ENCODE measurements around the gene GAK. TPM values are rescaled to one million over a fixed set of nuclear protein-coding genes. Genes with fewer than 3 reads are reported as not detected.

The GAK gene
- total and polyA plus RNA-seq, 7 donors, result 40.8 to 494 (median 124) TPM

DNA sequence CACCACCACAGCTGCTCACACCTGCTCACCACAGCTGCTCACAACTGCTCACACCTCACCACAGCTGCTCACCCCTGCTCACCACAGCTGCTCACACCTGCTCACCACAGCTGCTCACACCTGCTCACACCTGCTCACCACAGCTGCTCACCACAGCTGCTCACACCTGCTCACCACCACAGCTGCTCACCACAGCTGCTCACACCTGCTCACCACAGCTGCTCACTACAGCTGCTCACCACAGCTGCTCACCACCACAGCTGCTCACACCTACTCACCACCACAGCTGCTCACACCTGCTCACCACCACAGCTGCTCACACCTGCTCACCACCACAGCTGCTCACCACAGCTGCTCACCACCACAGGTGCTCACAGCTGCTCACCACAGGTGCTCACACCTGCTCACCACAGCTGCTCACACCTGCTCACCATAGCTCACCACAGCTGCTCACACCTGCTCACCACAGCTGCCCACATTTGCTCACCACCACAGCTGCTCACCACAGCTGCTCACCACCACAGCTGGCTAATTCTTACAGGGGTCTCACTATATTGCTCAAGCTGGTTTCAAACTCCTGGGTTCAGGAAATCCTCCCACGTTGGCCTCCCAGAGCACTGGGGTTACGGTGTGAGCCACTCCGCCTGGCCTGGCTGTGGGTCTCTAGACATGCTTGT is 75.8 kb downstream of the GAK start:
- 94% methylated on average over 3 of the region's 3 CpGs for WGBS, 2 donors
- TF ChIP-seq EP300 (IDR thresholded peaks at IDR 0.05) (no peak), POLR2AphosphoS5 (IDR thresholded peaks at IDR 0.05) (no peak), POLR2A (IDR thresholded peaks at IDR 0.05) (no peak), CTCF (IDR thresholded peaks at IDR 0.05) (no peak)
- Histone ChIP-seq H3K9me3 (no peaks in the 10 kb centered on the region), H3K36me3 (peaks cover 0 to 76% (median 27%) of the 10 kb centered on the region in 4 donors), H3K27me3 (no peaks in the 10 kb centered on the region), H3K27ac (no peak overlapping the region), H3K4me3 (no peak overlapping the region), H3K4me1 (no peaks in the 10 kb centered on the region)
- intact Hi-C loops (cut with DNase I), result no loop called here
- DNase-seq, result no peak

DNA sequence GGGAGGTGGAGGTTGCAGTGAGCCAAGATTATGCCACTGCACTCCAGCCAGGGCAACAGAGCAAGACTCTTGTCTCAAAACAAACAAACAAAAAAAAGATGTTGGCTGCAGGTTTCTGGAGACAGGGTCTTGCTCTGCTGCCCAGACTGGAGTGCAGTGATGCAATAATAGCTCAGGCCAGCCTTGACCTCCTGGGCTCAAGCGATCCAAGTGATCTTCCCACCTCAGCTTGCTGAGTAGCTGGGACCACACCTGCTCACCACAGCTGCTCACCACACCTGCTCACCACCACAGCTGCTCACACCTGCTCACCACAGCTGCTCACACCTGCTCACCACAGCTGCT is 76.3 kb downstream of the GAK start:
- Histone ChIP-seq H3K9me3 (no peaks in the 10 kb centered on the region), H3K4me1 (no peaks in the 10 kb centered on the region), H3K4me3 (no peak overlapping the region), H3K36me3 (peaks cover 0 to 76% (median 27%) of the 10 kb centered on the region in 4 donors), H3K27me3 (no peaks in the 10 kb centered on the region), H3K27ac (no peak overlapping the region)
- intact Hi-C loops (cut with DNase I), result no loop called here
- TF ChIP-seq EP300 (IDR thresholded peaks at IDR 0.05) (no peak), CTCF (IDR thresholded peaks at IDR 0.05) (no peak), POLR2AphosphoS5 (IDR thresholded peaks at IDR 0.05) (no peak), POLR2A (IDR thresholded peaks at IDR 0.05) (no peak)
- no peak for DNase-seq
- 0 to 43% methylated on average over 1 of the region's 1 CpG for WGBS, 2 donors

DNA sequence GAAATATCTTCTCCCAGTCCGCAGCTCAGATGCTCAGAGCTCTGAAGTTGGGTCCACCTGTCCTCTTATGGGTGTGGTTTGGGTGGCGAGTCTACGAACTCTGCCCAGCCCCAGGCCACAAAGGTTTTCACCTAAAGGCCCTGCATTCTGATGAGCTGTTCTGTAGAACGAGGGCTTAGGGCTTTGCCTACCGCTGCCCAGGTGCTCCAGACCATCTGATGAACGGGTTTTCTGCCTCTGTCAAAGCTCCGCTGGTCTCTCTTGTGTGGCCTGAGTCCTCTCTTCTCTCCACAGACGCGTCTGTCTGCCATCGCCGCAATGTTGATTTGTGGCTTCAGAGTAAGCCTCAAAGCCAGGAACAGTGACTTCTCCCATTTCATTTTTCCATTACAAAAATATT is 77.8 kb downstream of the GAK start:
- no peak for TF ChIP-seq CTCF (IDR thresholded peaks at IDR 0.05)
- no peak for TF ChIP-seq POLR2AphosphoS5 (IDR thresholded peaks at IDR 0.05)
- TF ChIP-seq POLR2A (IDR thresholded peaks at IDR 0.05), result no peak
- TF ChIP-seq EP300 (IDR thresholded peaks at IDR 0.05), result no peak
- no peaks in the 10 kb centered on the region for H3K27me3 ChIP-seq
- WGBS, 2 donors, result 88 to 92% methylated on average over 11 of the region's 11 CpGs
- DNase-seq, result no peak
- H3K27ac ChIP-seq, result no peak overlapping the region
- no peaks in the 10 kb centered on the region for H3K9me3 ChIP-seq
- peaks cover 0 to 76% (median 35%) of the 10 kb centered on the region in 4 donors for H3K36me3 ChIP-seq
- no peak overlapping the region for H3K4me3 ChIP-seq
- intact Hi-C loops (cut with DNase I), result no loop called here
- H3K4me1 ChIP-seq, result no peaks in the 10 kb centered on the region

DNA sequence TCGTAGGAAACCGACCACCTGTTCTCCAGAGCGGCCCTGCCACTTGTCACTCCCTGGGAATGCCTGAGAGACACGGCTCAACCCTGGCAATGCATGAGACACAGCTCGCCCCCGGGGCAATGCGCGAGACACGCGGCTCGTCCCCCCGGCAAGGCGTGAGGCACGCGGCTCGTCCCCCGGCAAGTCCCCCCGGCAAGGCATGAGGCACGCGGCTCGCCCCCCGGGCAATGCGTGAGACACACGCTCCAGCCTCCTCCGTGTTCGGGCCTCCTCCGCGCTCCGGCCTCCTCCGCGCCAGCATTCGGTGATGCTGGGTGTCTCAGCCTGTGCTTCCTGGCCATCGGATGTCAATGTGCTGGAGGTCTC is 78.7 kb downstream of the GAK start:
- TF ChIP-seq POLR2A (IDR thresholded peaks at IDR 0.05) (no peak), EP300 (IDR thresholded peaks at IDR 0.05) (no peak), POLR2AphosphoS5 (IDR thresholded peaks at IDR 0.05) (no peak)
- no peak overlapping the region for H3K4me3 ChIP-seq
- 94 to 95% methylated on average over 33 of the region's 33 CpGs for WGBS, 2 donors
- DNase-seq, result no peak
- no peaks in the 10 kb centered on the region for H3K27me3 ChIP-seq
- H3K9me3 ChIP-seq, result no peaks in the 10 kb centered on the region
- no peaks in the 10 kb centered on the region for H3K4me1 ChIP-seq
- intact Hi-C loops (cut with DNase I), result no loop called here
- H3K36me3 ChIP-seq, result peaks cover 0 to 73% (median 32%) of the 10 kb centered on the region in 4 donors
- no peak overlapping the region for H3K27ac ChIP-seq

DNA sequence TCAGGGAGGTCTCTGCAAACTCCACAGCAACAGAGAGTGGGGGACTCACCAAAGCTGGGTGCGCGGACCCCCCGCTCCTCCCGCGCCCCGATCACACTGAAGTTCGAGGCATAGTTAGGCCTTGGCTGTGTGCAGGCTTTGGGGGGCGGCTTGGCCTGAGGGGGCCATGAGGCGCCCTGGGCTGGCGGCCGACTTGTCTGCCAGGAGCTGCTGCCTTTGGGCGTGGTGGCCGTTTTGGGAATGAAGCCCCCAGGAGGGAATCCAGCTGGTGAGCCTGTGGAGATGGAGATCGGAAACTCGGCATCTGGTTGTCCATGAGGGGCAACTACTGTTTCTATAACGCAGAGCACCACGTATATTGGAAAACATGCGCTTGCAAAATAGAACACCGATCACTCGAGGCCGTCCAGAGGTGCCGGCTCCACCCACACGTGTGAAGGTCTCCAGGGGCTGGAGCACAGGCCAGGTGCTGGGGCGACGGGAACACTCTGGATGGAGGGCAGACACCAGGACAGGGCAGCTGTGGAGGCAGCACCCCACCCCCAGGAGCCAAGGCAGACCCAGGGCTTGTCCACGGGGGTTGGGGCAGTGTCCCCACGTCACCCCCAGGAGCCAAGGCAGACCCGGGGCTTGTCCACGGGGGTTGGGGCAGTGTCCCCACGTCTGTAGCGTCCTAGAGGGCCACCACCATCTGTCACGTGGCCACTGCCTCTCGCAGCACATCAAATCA is 80.2 kb downstream of the GAK start:
- H3K27me3 ChIP-seq, result no peaks in the 10 kb centered on the region
- 95 to 97% methylated on average over 33 of the region's 33 CpGs for WGBS, 2 donors
- H3K9me3 ChIP-seq, result no peaks in the 10 kb centered on the region
- TF ChIP-seq EP300 (IDR thresholded peaks at IDR 0.05) (no peak), POLR2A (IDR thresholded peaks at IDR 0.05) (no peak), CTCF (IDR thresholded peaks at IDR 0.05) (no peak), POLR2AphosphoS5 (IDR thresholded peaks at IDR 0.05) (no peak)
- intact Hi-C loops (cut with DNase I), result no loop called here
- H3K27ac ChIP-seq, result no peak overlapping the region
- no peak overlapping the region for H3K4me3 ChIP-seq
- no peaks in the 10 kb centered on the region for H3K4me1 ChIP-seq
- DNase-seq, result no peak
- H3K36me3 ChIP-seq, result peaks cover 0 to 57% (median 24%) of the 10 kb centered on the region in 4 donors
